Measurements from ENCODE around the gene C6orf118.

DNA sequence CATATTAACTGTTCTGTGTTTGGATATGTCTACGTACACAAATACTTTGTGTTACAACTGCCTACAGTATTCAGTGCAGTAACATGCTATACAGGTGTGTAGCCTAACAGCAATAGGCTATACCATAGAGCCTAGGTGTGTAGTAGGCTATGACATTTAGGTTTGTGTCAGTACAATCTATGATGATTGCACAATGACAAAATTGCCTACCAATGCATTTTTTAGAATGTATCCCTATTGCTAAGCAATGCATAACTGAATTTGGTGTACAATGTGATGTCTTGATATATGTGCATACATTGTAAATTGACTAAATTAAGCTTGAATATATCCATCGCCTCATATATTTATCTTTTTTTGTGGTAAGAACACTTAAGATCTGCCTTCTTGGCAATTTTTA lies 48.9 kb downstream of the C6orf118 start:
- no peak for TF ChIP-seq EZH2phosphoT487 (IDR thresholded peaks at IDR 0.05; ENCODE audit: low read length)
- TF ChIP-seq, protein P1, sequence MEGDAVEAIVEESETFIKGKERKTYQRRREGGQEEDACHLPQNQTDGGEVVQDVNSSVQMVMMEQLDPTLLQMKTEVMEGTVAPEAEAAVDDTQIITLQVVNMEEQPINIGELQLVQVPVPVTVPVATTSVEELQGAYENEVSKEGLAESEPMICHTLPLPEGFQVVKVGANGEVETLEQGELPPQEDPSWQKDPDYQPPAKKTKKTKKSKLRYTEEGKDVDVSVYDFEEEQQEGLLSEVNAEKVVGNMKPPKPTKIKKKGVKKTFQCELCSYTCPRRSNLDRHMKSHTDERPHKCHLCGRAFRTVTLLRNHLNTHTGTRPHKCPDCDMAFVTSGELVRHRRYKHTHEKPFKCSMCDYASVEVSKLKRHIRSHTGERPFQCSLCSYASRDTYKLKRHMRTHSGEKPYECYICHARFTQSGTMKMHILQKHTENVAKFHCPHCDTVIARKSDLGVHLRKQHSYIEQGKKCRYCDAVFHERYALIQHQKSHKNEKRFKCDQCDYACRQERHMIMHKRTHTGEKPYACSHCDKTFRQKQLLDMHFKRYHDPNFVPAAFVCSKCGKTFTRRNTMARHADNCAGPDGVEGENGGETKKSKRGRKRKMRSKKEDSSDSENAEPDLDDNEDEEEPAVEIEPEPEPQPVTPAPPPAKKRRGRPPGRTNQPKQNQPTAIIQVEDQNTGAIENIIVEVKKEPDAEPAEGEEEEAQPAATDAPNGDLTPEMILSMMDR (IDR thresholded peaks at IDR 0.05; ENCODE audit: low read length) = no peak
